GM18873 (cell line): ENCODE measurements around the gene RNF224.

ENCODE experiments used
- ATAC-seq: cut with Tn5 transposase; IDR thresholded peaks from one replicate; pipeline ENCODE4 v1.9.1; 2021; ENCODE audit warnings: mild to moderate bottlenecking, moderate library complexity, moderate number of reproducible peaks; ENCODE audit not compliant: unreplicated experiment, low FRiP score

Gene RNF224

DNA sequence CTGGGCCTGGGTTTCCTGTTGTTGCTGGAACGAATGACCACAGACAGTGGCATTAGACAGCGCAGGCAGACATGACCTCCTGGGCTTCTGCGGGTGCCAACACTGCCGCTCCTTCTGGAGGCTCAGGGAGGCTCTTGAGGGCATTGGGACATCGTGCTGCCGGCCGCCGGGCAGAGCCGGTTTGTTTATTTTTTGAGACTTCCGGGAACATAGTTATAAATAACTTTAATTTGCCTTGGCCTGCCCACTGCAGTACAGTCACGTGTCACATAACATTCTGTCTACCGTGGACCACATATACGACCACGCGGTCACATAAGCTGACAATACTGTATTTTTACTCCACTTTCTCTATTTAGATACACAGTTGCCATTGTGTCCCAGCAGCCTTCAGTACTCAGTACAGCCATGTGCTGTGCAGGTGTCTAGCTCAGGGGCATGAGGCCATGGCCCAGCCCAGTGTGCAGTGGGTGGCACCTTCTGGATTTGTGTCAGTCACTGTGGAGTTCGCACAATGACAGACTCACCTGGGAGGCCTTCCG, 42.0 kb downstream of the RNF224 start:
- ATAC-seq = no peak

GRCh38 chr9:137270929-137271695, 43.8 kb downstream of the RNF224 start:
- no peak for ATAC-seq

GRCh38 chr9:137271696-137272076, 44.4 kb downstream of the RNF224 start:
- no peak for ATAC-seq

DNA sequence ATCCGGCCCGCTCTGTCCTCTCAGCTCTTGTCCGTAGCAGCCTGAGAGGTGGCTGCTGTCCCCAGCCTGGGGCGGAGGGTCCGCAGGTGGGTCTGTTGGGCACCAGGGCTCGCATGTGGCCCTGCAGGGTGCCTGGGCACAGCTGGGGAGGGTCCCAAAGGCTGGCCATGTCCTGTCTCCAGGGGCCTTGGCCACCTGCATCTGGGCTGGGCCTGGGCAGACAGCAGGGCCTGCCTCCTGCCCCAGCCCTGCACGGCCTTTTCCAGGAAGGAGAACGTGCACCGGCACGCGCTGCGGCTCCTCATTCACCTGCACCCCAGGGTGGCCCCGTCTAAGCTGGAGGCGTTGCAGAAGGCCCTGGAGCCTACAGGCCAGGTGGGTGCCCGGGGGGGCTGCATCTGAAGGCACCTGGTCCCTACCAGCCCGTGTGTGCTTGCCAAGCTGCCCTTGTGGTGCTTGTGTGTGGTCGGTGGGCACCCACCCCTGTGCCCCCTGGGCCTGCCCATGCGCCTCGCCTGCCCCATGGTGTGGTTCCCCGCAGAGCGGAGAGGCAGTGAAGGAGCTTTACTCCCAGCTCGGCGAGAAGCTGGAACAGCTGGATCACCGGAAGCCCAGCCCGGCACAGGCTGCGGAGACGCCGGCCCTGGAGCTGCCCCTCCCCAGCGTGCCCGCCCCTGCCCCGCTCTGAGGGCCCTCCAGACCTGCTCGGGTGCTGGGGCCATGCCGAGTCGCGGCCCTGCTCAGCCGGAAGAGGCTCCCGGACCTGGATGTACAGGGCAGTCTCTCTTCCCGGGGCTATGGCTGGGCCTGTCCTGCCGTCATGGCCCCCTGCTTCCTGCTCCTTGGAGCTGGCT, 45.2 kb downstream of the RNF224 start:
- no peak for ATAC-seq

- ATAC-seq = no peak
Observed at GRCh38 chr9:137273095-137273490, 45.8 kb downstream of the RNF224 start.

GRCh38 chr9:137273611-137274320, 46.5 kb downstream of the RNF224 start:
- ATAC-seq = no peak

GRCh38 chr9:137275203-137275587, 47.9 kb downstream of the RNF224 start:
- ATAC-seq = no peak

- ATAC-seq = no peak
Observed at GRCh38 chr9:137275588-137276472, 48.5 kb downstream of the RNF224 start.

- ATAC-seq = no peak
Observed at GRCh38 chr9:137276473-137277328, 49.4 kb downstream of the RNF224 start.

DNA sequence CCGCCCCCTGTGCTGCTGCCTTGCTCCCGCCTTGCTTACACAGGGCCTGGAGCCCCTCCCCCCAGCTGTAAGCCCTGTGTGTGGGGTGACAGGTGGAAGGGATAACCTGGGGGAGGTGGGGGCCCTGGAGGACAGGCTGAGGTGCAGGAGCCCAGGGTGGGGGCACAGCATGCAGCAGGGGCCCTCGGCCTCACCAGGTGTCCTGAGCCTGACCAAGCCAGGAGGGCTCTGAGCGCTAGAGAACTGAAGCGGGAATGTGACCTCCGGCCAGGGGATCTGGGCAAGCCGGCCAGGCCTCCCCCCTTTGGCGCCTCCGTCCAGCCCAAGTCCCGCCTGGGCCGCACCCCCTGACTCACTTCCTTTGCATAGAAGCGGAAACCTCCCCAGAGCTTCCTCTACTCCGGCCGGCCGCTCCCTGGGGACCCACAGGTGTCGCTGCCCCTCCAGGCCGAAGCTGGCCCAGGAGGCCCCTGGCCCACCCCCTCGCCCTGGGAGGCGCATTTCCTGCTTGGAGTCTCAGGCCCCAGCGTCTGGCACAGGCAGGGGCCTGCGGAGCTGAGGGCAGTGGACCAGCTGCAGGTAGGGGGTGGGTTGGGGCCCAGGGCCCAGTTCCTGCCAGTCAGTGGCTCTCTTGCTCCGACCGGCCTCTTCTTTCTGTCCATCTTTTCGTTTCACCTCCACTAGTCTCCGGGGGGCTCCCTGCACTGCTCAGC, 50.2 kb downstream of the RNF224 start, which contains the start of gene TOR4A:
Gene TOR4A, plus strand, starts transcription at position 398 of the 713 bp plus-strand sequence. CDS start 964 bp downstream, outside the sequence.
- ATAC-seq = peak; percentile 64

DNA sequence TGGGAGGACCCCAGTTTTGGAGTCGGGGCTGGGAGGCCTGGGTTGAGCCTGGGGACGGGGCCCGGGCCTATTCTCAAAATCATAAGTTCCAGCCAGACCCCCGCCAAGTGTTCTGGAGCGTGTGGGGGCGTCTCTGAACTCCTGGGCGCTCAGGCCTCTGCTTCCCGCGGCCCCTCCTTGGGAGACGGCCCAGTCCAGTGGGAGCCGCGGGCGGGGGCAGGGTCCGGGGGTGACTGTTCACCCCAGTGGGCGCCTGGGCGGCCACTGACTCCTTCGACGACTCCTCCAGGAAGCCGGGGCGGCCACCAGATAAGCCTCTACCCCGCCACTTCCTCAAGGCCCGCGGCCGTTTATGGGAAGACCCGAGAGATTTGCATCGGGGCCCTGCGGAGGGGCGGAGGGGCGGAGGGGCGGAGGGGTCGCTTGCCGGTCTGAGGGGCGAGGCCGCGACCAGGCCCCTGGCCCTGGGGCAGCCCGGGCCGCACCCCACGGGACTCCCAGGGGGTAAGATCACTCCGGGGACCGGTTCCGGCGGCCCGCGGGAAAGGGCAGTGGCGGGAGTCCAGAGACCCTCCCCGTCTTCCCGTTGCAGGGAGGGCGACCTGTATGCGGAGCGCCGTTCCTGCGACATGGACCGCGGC, 50.9 kb downstream of the RNF224 start:
- ATAC-seq = no peak
